HG03342 (cell line): Measurements from ENCODE around the gene AFF3.

ENCODE experiments used
- ATAC-seq: cut with Tn5 transposase; IDR thresholded peaks from one replicate; pipeline ENCODE4 v1.9.1; 2021; ENCODE audit warnings: mild to moderate bottlenecking, moderate library complexity; ENCODE audit not compliant: unreplicated experiment

The AFF3 gene

GRCh38 chr2:99728166-99728565 is 414.2 kb downstream of the AFF3 start:
- ATAC-seq = no peak

GRCh38 chr2:99727199-99727598 is 415.2 kb downstream of the AFF3 start:
- no peak for ATAC-seq

GRCh38 chr2:99726691-99727090 is 415.7 kb downstream of the AFF3 start:
- no peak for ATAC-seq

- ATAC-seq = no peak
Observed at GRCh38 chr2:99725820-99726219, 416.6 kb downstream of the AFF3 start.

GRCh38 chr2:99722476-99722875 is 419.9 kb downstream of the AFF3 start:
- ATAC-seq = no peak

GRCh38 chr2:99719102-99719501 is 423.3 kb downstream of the AFF3 start:
- ATAC-seq = no peak

GRCh38 chr2:99715956-99716355 is 426.4 kb downstream of the AFF3 start:
- no peak for ATAC-seq

GRCh38 chr2:99714349-99714748 is 428.0 kb downstream of the AFF3 start:
- ATAC-seq = no peak

- no peak for ATAC-seq
Observed at GRCh38 chr2:99711144-99711543, 431.2 kb downstream of the AFF3 start.

- no peak for ATAC-seq
Observed at GRCh38 chr2:99710721-99711120, 431.7 kb downstream of the AFF3 start.

GRCh38 chr2:99709229-99709628 is 433.2 kb downstream of the AFF3 start:
- no peak for ATAC-seq

GRCh38 chr2:99708231-99708630 is 434.2 kb downstream of the AFF3 start:
- ATAC-seq = no peak

- ATAC-seq = no peak
Observed at GRCh38 chr2:99707592-99707991, 434.8 kb downstream of the AFF3 start.

GRCh38 chr2:99706735-99707134 is 435.7 kb downstream of the AFF3 start:
- ATAC-seq = no peak

- ATAC-seq = no peak
Observed at GRCh38 chr2:99701503-99701902, 440.9 kb downstream of the AFF3 start.

- no peak for ATAC-seq
Observed at GRCh38 chr2:99700482-99701398, 441.6 kb downstream of the AFF3 start.

GRCh38 chr2:99698896-99699295 is 443.5 kb downstream of the AFF3 start:
- no peak for ATAC-seq

GRCh38 chr2:99697811-99698568 is 444.4 kb downstream of the AFF3 start:
- no peak for ATAC-seq

GRCh38 chr2:99695944-99696253 is 446.5 kb downstream of the AFF3 start:
- ATAC-seq = no peak

- ATAC-seq = no peak
Observed at GRCh38 chr2:99695130-99695943, 447.1 kb downstream of the AFF3 start.

GRCh38 chr2:99694331-99694730 is 448.1 kb downstream of the AFF3 start:
- ATAC-seq = no peak
